HUDEP-2 (cell line): ENCODE results near the gene PNMT.
A peak's percentile ranks its signal among the peaks of the same experiment; 100 is the strongest.

Source experiments
- DNase-seq, 76 experiments: peaks; one replicate each; lab custom pipeline; 2025; ENCODE audit not compliant: unreplicated experiment in 76 of 76; lab: John Stamatoyannopoulos, UW

The PNMT gene

DNA sequence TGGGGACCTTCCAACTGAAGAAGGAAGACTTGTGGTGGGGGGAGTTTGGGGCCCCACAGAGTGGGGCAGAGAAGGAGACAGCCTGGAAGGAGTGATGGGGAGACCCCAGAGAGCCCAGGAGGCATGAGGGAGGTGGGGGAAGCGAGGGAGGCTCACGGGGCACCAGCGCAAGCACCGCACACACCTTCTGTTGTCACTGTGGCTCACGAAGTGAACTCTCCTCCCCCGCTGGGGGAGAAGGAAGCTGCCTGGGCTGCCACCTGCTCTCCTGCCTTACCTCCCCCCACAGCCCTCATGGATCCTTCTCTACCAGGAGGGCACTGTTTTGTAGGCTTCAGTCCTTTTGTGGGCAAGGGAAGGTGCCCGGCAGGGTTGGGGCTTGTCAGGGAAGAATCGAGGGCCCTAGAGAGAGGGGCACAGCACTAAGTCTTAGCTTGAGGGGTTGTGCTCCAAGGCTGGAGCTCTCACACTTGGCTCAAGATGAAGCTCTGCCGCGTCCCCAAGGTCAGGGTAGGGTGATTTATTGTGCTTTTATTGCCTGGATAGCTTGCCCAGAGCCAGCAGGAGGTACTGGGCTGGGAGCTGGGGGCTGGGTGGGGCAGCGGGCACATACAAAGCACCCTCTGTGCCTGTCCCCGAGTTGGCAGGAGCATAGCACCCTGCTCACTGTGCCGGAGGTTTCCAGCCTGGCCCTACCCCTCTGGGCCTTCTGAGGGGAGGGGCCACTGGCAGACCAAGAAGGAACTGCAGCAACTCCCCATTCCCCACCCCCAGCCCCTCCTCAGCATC, 35.9 kb upstream of the PNMT start:
- DNase-seq: no peak

DNA sequence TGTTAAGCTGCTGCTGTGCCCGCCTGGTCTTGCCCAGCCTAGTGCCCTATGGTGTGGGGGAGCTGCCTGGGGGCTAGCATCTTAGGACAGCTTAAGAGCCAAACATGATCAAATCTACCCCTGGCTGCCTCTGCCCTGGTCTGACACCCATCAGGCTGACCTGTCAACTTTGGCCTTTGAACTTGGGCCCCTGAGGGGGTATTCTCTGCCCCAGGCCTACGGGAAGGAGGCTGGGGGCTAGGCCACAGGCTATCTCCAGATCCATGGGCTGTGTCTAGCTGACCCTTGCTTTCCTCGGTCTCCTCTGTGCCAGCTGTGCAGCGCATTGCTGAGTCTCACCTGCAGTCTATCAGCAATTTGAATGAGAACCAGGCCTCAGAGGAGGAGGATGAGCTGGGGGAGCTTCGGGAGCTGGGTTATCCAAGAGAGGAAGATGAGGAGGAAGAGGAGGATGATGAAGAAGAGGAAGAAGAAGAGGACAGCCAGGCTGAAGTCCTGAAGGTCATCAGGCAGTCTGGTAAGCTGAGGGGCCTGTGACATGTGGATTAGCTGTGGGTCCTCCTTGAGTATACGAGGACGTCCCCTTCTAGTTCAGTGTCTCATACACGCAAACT, 34.6 kb upstream of the PNMT start:
- DNase-seq: no peak

DNA sequence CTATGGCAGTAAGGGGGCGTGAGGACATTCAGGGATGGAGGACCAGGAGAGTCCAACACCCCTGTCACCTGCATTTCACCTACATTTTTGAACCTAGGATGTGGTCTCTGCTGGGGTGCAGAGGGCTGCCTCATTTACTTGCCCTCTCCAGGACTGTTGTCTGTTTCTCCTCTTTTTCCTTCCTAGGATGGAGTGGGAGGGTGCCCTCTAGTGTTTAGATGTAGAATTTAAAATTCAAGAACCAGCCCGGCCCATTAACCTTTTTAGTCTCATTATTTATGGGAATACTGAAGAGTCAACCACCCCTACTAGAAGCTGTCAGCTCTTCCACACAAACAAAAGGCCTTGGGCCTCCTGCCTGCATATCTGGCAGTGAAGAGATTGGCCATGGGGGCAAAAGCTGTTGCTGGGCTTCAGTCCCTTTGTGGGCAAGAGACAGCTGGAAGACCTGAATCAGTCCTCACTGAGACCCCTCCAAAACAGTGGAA, 33.8 kb upstream of the PNMT start:
- DNase-seq: peak in 21 of 76 experiments; percentile 10 to 54 (median 37)

- DNase-seq: peak in 11 of 76 experiments; percentile 19 to 52 (median 36)
Measured at GRCh38 chr17:39635614-39636176, 32.6 kb upstream of the PNMT start.

DNA sequence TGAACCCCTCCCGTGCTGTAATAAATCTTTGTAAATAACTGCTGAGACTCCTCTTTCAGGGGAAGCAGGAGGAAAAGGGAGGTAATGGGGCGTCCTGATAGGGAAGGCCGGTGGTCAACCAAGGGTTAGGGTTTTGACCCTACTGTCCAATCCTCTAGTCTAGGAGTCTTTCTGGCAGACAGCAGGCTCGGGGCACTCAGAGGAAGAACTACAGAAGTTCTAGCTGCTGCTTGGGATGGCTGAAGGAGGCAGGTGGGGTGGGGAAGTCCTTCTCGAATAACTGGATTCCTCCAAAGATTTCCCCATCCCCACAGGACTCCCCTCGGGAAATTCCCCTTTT, 31.7 kb upstream of the PNMT start:
- no peak for DNase-seq

DNA sequence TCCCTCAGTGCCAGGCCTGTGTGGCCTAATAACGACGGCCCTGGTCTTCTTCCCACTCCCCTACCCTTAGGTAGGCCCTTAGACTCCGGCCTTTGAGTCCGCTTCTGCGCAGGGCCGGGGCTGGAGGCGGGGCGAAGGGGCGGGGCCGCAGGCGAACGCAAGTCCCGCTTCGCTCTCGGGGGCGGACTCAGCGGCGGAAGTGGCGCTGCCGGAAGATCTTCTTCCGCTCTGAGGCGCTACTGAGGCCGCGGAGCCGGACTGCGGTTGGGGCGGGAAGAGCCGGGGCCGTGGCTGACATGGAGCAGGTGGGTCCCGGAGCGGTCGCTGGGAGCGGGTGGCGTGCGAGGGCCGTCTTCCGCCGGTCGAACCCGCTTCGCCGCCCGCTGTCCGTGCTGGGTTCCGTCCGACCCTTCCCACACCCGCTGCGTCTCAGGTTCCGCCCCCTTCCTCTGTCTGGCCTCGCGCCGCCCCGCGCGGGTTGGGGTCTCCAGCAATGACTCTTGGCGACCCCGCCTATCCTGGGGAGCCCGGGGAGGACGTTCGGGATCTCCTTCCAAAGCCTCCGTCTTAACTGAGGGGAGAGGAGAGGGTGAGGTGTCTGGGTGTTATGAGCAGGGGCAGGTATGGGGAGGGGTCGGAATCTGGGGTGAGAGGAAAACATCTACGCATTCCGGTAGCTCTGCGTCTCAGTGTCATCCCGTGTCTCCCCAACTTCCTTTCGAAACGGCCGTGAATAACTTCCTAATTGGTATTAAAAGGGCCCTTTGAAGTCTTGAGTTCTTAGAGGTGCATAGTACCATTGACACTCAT, 31.1 kb upstream of the PNMT start, which contains the start of gene STARD3:
Gene STARD3 (plus strand): TSS at position 218 of the 810 bp plus-strand sequence. CDS start 16,388 bp downstream, outside the sequence.
- peak in 72 of 76 experiments; percentile 26 to 90 (median 78) for DNase-seq

GRCh38 chr17:39638317-39638716, 29.9 kb upstream of the PNMT start:
- peak in 2 of 76 experiments; percentile 14 to 26 for DNase-seq

DNA sequence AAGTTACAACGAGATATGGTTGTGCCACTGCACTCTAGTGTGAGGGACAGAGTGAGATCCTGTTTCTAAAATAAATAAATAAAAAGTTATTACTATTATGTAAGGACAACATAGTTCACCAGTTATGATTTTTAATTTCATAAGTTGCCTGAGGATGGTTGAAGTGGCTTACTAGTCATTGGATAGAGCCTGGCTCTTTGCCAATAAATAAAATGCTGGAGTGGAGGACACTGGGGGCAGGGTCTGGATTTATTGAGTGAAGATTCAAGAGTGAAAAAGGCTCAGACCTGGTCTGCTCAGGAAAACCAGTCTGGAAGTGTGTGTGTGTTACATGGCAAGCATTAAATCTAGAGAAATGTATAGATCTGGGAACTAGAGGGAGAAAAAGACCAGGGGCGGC, 29.2 kb upstream of the PNMT start:
- peak in 2 of 76 experiments; percentile 8 to 10 for DNase-seq

- DNase-seq: no peak
Measured at GRCh38 chr17:39639566-39640458, 28.4 kb upstream of the PNMT start.

- no peak for DNase-seq
Measured at GRCh38 chr17:39640591-39641031, 27.6 kb upstream of the PNMT start.

- no peak for DNase-seq
Measured at GRCh38 chr17:39641097-39641496, 27.2 kb upstream of the PNMT start.

DNA sequence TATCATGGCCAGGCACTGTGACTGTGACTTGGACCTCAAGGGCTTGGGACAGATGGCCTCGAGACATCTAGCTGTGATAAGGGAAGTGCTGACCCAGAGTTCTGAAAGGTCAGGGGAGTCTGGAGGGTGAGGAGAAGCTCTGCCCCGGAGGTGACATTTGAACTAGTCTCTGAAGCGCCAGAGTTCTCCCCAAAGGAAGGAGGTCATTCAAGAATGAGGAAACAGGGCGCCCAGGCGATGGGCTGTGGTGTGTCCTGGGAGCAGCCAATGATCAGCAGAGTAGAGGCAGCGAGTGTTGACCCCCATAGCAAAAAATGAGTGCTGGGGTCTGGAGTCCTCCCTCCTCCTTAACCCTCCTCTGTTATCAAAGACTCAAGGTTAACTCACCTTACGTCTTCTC, 26.4 kb upstream of the PNMT start:
- DNase-seq: no peak

DNA sequence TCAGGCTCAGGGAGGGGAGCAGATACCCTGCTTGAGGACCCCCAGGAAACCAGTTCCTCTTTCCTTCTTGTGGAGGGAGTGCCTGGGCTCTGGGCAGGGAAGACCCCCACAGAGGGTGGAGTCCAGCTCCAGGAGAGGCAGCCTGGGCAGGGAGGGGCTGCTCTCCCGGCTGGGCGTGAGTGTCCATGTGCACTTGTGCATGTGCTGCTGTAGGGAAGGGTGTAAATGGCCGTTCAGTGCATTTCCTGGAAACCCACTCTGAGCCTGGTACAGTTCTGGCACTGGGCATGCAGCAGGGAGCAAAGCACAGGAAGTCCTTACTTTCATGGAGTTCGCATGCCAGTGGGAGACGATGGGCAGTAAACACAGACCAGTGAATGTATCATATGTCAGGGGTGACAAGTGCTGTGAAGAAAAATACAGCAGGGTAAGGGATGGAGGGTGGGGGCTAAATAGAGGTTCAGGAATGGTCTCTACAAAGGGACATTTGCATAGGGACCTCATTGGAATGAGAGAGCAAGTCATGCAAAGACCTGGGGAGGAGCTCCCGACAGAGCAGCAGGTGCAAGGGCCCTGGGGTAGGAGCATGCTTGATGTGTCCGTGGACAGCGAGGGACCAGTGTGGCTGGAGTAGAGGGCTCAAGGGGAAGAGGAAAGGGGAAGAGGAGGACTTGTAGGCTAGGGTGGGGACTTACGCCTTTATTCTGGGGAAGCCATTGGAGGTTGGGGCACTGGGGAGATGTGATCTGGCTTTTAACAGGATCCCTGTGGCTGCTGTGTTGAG, 25.8 kb upstream of the PNMT start:
- DNase-seq: no peak

DNA sequence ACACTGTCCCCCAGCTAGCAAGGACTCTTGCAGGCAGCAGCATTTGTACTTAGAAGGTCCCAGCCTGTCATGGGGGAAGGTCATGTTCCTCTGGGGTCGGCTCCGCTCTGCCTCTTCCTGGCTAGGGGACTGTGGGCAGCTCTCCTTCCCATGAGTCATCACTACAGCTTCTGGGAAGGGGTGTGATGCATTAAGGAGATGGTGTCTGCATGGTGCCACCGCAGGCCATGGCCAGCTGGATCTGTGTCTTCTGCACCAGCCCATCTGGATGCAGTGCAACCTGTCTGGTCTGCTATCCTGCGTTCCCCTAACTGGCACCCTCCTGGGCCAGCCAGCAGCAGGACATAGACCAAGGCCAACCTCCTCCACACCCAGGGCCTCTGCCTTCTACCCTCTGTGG, 25.0 kb upstream of the PNMT start:
- DNase-seq: no peak

DNA sequence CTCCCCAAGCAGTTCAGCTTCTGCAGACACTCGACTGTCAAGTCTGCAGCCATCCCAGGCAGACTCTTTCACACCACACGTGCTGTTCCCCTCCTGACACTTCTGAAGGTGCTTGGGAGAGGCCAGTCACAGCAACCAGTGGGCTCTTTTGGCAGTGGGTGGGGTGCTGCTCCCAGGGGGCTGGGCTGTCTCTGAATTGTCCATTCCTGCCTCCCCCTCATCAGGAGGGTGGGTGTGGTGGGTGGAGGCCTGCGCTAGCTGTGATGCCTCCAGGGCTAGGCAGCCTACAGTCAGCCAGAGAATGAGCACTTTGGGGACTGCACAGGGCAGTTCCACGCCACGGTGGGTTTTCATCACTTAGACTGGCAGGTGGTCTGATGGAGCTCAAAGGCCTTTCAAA, 21.0 kb upstream of the PNMT start:
- peak in 66 of 76 experiments; percentile 26 to 87 (median 68) for DNase-seq

DNA sequence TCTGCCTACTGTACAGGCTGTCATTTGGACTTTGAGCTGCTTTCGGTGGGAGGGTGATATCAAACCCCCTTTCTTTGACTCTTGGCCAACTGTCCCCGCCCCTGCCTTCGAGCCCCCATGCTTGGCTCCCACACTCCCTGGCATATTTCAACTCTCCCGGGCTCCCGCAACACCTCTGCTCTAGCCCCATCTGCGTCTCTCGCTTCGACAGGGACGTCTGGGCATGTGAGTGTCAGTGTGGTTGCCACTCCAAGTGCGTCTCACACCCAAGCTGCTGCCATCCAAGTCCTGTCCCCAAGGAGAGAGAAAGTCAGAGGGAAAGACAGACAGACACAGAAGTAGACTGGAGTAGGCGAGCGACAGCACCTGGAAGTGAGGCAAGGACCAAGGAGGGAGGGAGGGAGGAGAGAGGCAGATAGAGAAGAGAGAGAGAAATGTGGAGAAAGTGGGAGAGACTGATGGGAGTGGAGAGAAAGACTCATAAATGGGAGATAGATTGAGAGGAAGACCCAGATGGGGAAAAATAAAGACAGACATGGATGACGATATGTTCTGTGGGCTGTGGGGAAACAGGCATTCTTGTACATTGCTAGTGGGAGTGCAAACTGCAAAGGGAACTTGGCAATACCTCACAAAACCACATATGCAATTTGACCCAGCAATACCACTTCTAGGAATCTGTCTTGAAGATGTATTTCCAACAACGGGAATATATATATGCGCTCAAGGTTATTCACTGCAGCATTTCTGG, 19.5 kb upstream of the PNMT start:
- no peak for DNase-seq

DNA sequence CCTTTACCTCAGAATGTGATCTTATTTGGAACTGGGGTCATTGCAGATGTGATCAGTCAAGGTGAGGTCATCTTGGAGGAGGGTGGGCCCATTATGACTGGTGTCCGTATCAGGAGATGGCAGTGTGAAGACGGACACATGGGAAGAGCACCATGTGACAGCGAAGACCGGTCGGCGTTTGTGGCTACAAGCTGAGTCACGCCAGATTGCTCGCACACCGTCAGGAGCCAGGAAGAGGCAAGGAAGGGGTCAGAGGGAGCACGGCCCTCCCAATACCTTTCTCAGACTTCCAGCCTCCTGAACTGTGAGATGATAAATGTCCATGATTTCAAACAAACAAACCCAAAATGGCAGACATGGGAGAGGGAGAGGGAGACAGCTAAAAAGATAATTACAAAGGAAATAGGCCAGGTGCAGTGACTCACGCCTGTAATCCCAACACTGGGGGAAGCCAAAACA, 18.1 kb upstream of the PNMT start:
- no peak for DNase-seq

DNA sequence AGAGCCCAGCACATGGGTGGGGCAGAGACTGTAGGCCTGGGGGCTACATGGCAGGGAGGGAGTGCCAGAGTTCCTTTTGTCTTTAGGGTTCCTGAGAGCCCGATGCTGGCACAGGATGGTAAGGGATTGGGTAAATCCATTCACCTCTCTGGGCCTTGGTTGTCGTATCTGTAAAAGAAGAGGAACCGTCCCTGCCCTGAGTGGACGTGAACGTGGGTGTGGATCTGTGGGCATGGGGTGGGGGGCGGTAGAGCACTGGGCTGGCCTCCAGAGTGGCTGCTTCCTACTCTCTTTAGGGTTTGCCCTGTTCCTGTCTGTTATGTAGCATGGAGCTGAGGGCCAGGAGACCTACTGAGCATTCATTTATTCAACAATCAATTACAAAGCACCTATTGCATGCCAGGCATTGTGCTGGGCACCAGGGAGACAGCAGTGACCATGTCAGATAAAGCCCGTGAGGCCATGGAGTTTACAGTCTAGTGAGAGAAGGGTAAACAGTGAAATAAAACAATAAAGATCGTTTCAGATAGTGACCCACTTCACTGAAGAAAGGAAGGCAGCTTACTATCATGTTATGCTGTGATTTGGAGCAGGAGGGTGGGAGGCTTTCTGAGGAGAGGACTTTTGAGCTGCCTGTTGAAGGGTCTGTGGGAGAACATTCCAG, 16.2 kb upstream of the PNMT start:
- DNase-seq: no peak
